ENCODE measurements around the gene SELENON. TPM values are rescaled to one million over a fixed set of nuclear protein-coding genes. Genes with fewer than 3 reads are reported as not detected.

SELENON gene
- polyA plus RNA-seq, 2 of the 4 experiments (the other 2 are of a cell fraction) = 16.6 to 41.1 TPM

- no peak overlapping the region for H3K4me3 ChIP-seq
- peak; percentile 36 to 72 for DNase-seq (ENCODE audit: low read depth in 1 of 2, low spot score in 1 of 2)
- 9% methylated on average over 19 of the region's 19 CpGs for WGBS (ENCODE audit: missing lambda C conversion rate)
- peak; percentile 67 to 77; a peak in 5 of 6 replicates for ATAC-seq
- peak overlapping the region in 1 of 2 experiments; percentile 55; a peak in 2 of 6 replicates for H3K27ac ChIP-seq
- no peaks in the 10 kb centered on the region for H3K9me3 ChIP-seq
- ChIA-PET CTCF (interaction anchor here (0.7 to 3.3 kb wide), 21 partner anchors 9 to 341 kb away, joined by 3 to 30 read pairs (median 3); no protein-coding TSS in a partner anchor), POLR2A (no interaction called here)
- peak overlapping the region; percentile 44; the same call in 2 of the 3 replicates for H3K4me2 ChIP-seq
- no peak for FAIRE-seq
- peaks cover 8% of the 10 kb centered on the region; the same call in 2 of the 3 replicates for H3K4me1 ChIP-seq
- TF ChIP-seq RARB (CRISPR knock-in tag; IDR thresholded peaks at IDR 0.05) (no peak), BHLHE40 (IDR thresholded peaks at IDR 0.05; ENCODE audit: low read depth, low read length) (no peak), RCOR1 (IDR thresholded peaks at IDR 0.05; ENCODE audit: low read depth, low read length) (no peak), RFX5 (IDR thresholded peaks at IDR 0.05) (no peak), CHD4 (IDR thresholded peaks at IDR 0.05; ENCODE audit: borderline replicate concordance) (no peak), NPAS2 (CRISPR knock-in tag; IDR thresholded peaks at IDR 0.05; ENCODE audit: borderline replicate concordance) (no peak), HOXB5 (CRISPR knock-in tag; IDR thresholded peaks at IDR 0.05) (no peak), KDM5A (IDR thresholded peaks at IDR 0.05) (no peak), MAZ (IDR thresholded peaks at IDR 0.05; ENCODE audit: borderline replicate concordance, low read depth, low read length) (no peak), HDAC2 (IDR thresholded peaks at IDR 0.05) (no peak), EP300 (IDR thresholded peaks at IDR 0.05) (no peak), ZFP36 (IDR thresholded peaks at IDR 0.05; ENCODE audit: borderline replicate concordance, partially characterized antibody) (no peak), REST (IDR thresholded peaks at IDR 0.05) (no peak), TP53 (CRISPR knock-in tag; IDR thresholded peaks at IDR 0.05) (no peak), KDM1A (IDR thresholded peaks at IDR 0.05; ENCODE audit: low read depth) (no peak), FOXS1 (CRISPR knock-in tag; IDR thresholded peaks at IDR 0.05) (no peak), MAX (IDR thresholded peaks at IDR 0.05) (no peak), CTCF (IDR thresholded peaks at IDR 0.05) (peak; percentile 76), ZC3H11A (IDR thresholded peaks at IDR 0.05) (no peak), TFCP2L1 (CRISPR knock-in tag; IDR thresholded peaks at IDR 0.05) (no peak), SMC3 (IDR thresholded peaks at IDR 0.05) (peak; percentile 89), RAD21 (conservative IDR thresholded peaks at IDR 0.05 in 1 of 2, IDR thresholded peaks at IDR 0.05 in 1 of 2) (peak; percentile 84 to 85), HOXB13 (CRISPR knock-in tag; IDR thresholded peaks at IDR 0.05; ENCODE audit: low read depth) (no peak), JUNB (IDR thresholded peaks at IDR 0.05) (no peak), PHF8 (IDR thresholded peaks at IDR 0.05; ENCODE audit: borderline replicate concordance, low read depth) (no peak)
These were observed 3.1 kb upstream of the SELENON start for GRCh38 chr1:25796811-25797458.
